Measurements from ENCODE around the gene GALNT10.

The GALNT10 gene

GRCh38 chr5:154430961-154431630 lies 240.6 kb downstream of the GALNT10 start:
- DNase-seq (ENCODE audit: low read depth in 2 of 2, low spot score in 1 of 2), result no peak

- no peak for DNase-seq (ENCODE audit: low read depth in 2 of 2, low spot score in 1 of 2)
Measured at GRCh38 chr5:154435226-154435625, 244.7 kb downstream of the GALNT10 start.

- DNase-seq (ENCODE audit: low read depth in 2 of 2, low spot score in 1 of 2), result no peak
Measured at GRCh38 chr5:154437281-154437965, 246.9 kb downstream of the GALNT10 start.

DNA sequence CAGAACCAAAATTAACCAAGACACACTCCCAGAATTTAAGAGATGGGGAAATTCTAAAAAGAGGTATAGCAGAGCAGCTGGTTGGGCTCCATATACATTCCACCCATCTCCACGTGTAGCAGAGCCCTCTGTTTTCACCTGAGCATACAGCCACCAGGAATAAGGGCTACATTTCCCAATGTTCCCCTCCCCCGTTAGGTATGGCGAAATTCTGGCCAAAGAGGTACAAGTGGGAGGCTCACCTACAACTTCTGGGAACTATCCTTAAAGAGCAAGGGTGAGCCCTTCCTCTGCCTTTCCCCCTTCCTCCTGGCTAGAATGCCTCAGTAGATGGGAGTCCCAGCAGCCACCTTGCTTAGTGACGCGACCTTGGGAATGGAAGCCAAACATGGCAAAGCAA lies 250.0 kb downstream of the GALNT10 start:
- DNase-seq (ENCODE audit: low read depth in 2 of 2, low spot score in 1 of 2), result no peak

GRCh38 chr5:154442801-154443200 lies 252.3 kb downstream of the GALNT10 start:
- DNase-seq (ENCODE audit: low read depth in 2 of 2, low spot score in 1 of 2), result no peak

GRCh38 chr5:154444556-154445421 lies 254.3 kb downstream of the GALNT10 start:
- DNase-seq (ENCODE audit: low read depth in 2 of 2, low spot score in 1 of 2), result no peak

DNA sequence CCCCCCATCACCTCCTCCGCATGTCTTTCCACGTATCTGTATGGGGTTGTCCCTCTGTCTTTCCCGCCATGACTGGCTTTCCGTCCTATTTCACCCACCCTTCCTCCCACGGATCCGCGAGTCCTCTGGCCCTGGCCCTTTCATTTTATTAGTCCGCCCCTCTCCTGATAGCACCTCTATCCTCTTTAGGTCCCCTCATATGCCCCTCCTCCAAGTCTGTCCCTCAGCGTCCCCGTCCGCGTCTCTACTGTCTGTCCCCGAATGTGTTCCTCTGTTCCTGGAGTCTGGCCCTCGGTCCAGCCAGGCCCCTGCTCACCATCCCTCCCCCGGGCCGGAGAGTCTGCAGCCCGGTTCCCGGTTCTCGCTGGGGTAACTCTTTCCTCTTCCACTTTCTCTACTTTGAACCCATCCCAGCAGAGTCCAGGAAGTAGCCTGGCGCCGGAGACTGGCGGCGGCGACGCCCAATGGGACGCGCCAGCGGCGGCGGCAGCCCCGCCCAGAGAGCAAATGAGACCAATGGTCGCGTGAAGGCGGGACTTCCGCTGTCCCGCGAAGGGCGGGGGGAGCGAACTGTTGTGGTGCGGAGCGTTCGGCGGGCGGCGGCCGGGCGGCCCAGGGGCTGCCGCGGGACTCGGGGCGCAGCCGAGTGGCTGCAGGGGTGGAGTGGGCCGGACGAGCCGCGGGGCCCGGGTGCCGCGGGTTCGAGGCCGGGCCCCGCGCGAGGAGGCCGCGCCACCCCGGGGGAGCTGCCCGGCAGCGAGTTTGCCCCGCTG lies 255.1 kb downstream of the GALNT10 start, which contains the start of gene SAP30L:
Gene SAP30L (plus strand): TSS at position 576 of the 773 bp plus-strand sequence. CDS start 608 bp downstream, outside the sequence.
- DNase-seq (ENCODE audit: low read depth in 2 of 2, low spot score in 1 of 2), result peak; percentile 80 to 86

GRCh38 chr5:154446195-154447088 lies 255.9 kb downstream of the GALNT10 start:
- DNase-seq (ENCODE audit: low read depth in 2 of 2, low spot score in 1 of 2), result no peak

- DNase-seq (ENCODE audit: low read depth in 2 of 2, low spot score in 1 of 2), result no peak
Measured at GRCh38 chr5:154447089-154447725, 256.7 kb downstream of the GALNT10 start.

GRCh38 chr5:154449786-154450185 lies 259.3 kb downstream of the GALNT10 start:
- no peak for DNase-seq (ENCODE audit: low read depth in 2 of 2, low spot score in 1 of 2)

- no peak for DNase-seq (ENCODE audit: low read depth in 2 of 2, low spot score in 1 of 2)
Measured at GRCh38 chr5:154451957-154452356, 261.4 kb downstream of the GALNT10 start.

DNA sequence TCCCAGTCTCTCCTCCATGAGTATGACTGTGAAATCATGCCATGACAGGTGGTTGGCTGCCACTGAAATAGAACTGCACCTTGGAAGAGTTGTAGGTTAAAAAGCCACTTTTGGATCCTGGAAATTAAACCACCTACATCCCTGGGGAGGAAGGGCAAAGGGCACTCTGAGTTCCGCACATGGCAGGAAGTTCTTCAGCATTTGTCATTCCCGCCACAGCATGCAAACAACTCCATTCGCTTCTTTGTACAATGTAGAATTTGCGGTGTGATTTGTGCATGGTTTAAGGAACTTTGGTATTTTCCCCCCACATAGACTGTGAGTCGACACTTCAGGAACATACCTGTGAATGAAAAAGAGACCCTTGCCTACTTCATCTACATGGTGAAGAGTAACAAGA lies 265.1 kb downstream of the GALNT10 start:
- DNase-seq (ENCODE audit: low read depth in 2 of 2, low spot score in 1 of 2), result no peak

DNA sequence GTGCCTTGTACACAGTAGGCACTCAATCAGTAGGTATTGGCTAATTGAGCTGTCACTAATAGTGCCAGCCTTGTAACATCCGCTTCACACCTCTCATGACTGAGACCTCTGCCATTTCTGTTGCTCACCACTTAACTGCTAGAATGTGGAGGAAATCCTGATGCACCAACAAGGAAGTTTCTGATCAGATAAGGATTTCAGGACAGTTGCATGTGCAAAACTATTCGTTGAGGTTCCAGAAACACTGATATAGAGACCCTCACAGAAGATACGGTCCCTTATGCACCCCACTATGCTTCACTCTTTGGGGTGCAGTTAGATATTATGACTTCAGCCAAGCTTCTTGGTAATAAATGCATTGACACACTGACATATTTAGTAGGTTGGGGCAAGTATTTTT lies 266.0 kb downstream of the GALNT10 start:
- no peak for DNase-seq (ENCODE audit: low read depth in 2 of 2, low spot score in 1 of 2)

DNA sequence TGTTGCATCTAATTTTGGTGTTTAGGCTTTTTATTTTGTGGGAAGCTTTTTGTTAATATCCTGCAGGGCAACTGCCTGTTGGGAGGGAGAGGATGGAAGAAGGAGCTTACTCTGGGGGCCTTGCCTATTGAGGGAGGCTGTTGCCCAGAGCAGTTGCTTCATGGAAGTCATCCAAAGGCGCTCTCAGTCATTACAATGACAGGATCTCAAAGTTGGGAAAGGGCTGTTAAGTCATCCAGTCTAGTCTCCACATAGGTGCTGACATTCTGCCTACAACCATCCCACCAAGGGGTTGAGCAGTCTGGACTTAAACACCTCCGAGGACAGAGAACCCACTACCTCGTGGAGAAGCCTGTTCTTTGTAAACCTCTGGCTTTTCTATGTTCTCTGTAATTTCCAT lies 268.5 kb downstream of the GALNT10 start:
- no peak for DNase-seq (ENCODE audit: low read depth in 2 of 2, low spot score in 1 of 2)

DNA sequence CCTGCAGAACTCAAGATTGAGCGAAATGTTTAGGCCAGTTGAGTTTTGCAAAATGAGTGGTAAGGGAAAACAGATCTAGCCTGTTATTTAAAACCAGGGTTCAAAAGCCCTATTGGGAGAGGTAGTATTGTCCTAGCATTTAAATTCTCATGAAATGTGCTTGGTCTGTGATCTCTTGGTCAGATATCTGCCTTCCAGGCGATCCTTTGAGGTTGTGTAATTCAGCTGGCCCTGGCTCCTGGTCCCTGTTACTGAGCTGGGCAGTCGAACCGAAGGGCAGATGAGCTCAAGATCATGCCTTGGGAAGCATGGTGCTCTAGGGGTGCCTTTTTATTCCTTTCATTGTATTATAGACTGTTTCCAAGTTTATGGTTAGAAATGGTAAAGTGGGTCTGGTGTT lies 269.6 kb downstream of the GALNT10 start:
- DNase-seq (ENCODE audit: low read depth in 2 of 2, low spot score in 1 of 2), result no peak

GRCh38 chr5:154461531-154461930 lies 271.0 kb downstream of the GALNT10 start:
- no peak for DNase-seq (ENCODE audit: low read depth in 2 of 2, low spot score in 1 of 2)

DNA sequence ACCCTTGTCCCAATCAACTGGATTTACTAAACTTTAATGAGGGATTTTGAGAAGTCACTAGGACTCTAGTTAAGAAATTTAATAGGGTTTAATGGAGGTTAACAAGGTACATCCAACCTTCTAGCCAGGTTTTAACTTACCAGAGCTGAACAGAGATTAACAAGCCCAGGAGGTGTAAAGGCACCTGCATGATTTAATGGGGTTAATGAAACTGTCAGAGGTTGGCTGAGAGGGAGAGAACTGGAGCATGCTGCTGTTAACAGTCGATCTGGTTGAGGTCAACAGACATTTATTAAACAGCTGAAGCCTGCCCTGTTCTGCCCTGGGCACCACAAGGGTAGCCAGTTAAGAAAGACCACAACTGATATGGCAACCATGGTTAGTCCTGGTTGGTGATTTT lies 273.9 kb downstream of the GALNT10 start:
- DNase-seq (ENCODE audit: low read depth in 2 of 2, low spot score in 1 of 2), result no peak

DNA sequence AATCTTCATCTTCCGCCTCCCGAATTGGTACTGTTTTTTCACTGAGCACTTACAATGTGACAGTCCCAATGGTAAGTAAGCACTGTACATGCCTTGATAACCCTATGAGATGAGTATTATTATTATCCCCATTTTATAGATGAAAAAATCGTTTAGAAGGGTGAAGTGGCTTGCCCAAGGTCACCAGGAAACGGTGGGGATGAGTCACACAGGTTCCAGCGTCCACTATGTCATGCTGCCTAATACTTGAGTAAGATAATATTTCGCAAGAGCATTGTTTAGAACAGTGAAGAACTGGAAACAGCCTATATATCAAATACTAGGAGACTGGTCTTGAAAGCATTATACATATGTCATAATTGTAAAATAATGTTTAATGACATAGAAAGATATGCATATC lies 274.6 kb downstream of the GALNT10 start:
- no peak for DNase-seq (ENCODE audit: low read depth in 2 of 2, low spot score in 1 of 2)

- DNase-seq (ENCODE audit: low read depth in 2 of 2, low spot score in 1 of 2), result no peak
Measured at GRCh38 chr5:154466147-154466546, 275.6 kb downstream of the GALNT10 start.

GRCh38 chr5:154466671-154467070 lies 276.1 kb downstream of the GALNT10 start:
- DNase-seq (ENCODE audit: low read depth in 2 of 2, low spot score in 1 of 2), result no peak
